HUES48 (cell line): ENCODE data around the gene ANO6.
A peak's percentile ranks its signal among the peaks of the same experiment; 100 is the strongest.

Source experiments
- H3K27ac ChIP-seq: one replicate; pipeline ENCODE4 v1.7.0; 2013; ENCODE audit warnings: low read depth, low read length, inconsistent platforms
- H3K27me3 ChIP-seq: 2 replicates; pipeline ENCODE4 v1.6.1; 2013; ENCODE audit warnings: mild to moderate bottlenecking, low read length; ENCODE audit not compliant: control insufficient read depth, insufficient read depth
- H3K36me3 ChIP-seq: 2 replicates; pipeline ENCODE4 v1.6.1; 2013; ENCODE audit warnings: low read length; ENCODE audit not compliant: control insufficient read depth, insufficient read depth
- H3K4me1 ChIP-seq: 2 replicates; pipeline ENCODE4 v1.6.1; 2013; ENCODE audit warnings: mild to moderate bottlenecking, low read length; ENCODE audit not compliant: control insufficient read depth, insufficient read depth
- H3K4me3 ChIP-seq: 2 replicates; pipeline ENCODE4 v1.5.1; 2013; ENCODE audit warnings: mild to moderate bottlenecking, low read depth, low read length
- H3K9ac ChIP-seq: 2 replicates; pipeline ENCODE4 v1.6.1; 2013; ENCODE audit warnings: mild to moderate bottlenecking, low read depth, low read length, moderate library complexity
- H3K9me3 ChIP-seq: 2 replicates; pipeline ENCODE4 v1.6.1; 2013; ENCODE audit warnings: low read length; ENCODE audit not compliant: control insufficient read depth, insufficient read depth

The ANO6 gene

GRCh38 chr12:45431126-45431525 lies 215.2 kb downstream of the ANO6 start:
- Histone ChIP-seq H3K4me3 (no peak overlapping the region), H3K9ac (no peak overlapping the region), H3K27me3 (0 out of 2 replicates have a peak, but pooled peaks cover 13% of the 10 kb centered on the region), H3K27ac (no peak overlapping the region), H3K36me3 (peaks cover 14% of the 10 kb centered on the region; the same call in 1 of the 2 replicates), H3K9me3 (no peaks in the 10 kb centered on the region), H3K4me1 (peaks cover 31% of the 10 kb centered on the region)

GRCh38 chr12:45432710-45433109 lies 216.8 kb downstream of the ANO6 start:
- peaks cover 31% of the 10 kb centered on the region for H3K4me1 ChIP-seq
- no peak overlapping the region for H3K9ac ChIP-seq
- H3K27me3 ChIP-seq = peaks cover 18% of the 10 kb centered on the region
- peaks cover 7% of the 10 kb centered on the region; the same call in 1 of the 2 replicates for H3K36me3 ChIP-seq
- no peak overlapping the region for H3K4me3 ChIP-seq
- H3K9me3 ChIP-seq = no peaks in the 10 kb centered on the region
- peak overlapping the region; percentile 93 for H3K27ac ChIP-seq

GRCh38 chr12:45433441-45433868 lies 217.6 kb downstream of the ANO6 start:
- Histone ChIP-seq H3K36me3 (peaks cover 7% of the 10 kb centered on the region; the same call in 1 of the 2 replicates), H3K4me3 (peak overlapping the region; percentile 12; the same call in 1 of the 2 replicates), H3K27ac (peak overlapping the region; percentile 93), H3K9me3 (no peaks in the 10 kb centered on the region), H3K27me3 (peaks cover 18% of the 10 kb centered on the region), H3K9ac (no peak overlapping the region), H3K4me1 (peaks cover 31% of the 10 kb centered on the region)

GRCh38 chr12:45434094-45434493 lies 218.2 kb downstream of the ANO6 start:
- Histone ChIP-seq H3K27me3 (peaks cover 18% of the 10 kb centered on the region), H3K9ac (no peak overlapping the region), H3K4me1 (peaks cover 31% of the 10 kb centered on the region), H3K27ac (peak overlapping the region; percentile 93), H3K9me3 (no peaks in the 10 kb centered on the region), H3K4me3 (no peak overlapping the region), H3K36me3 (peaks cover 6% of the 10 kb centered on the region; the same call in 1 of the 2 replicates)

GRCh38 chr12:45435945-45436710 lies 220.2 kb downstream of the ANO6 start:
- Histone ChIP-seq H3K36me3 (0 out of 2 replicates have a peak, but pooled peaks cover 3% of the 10 kb centered on the region), H3K9me3 (no peaks in the 10 kb centered on the region), H3K27ac (no peak overlapping the region), H3K27me3 (peaks cover 18% of the 10 kb centered on the region), H3K4me3 (no peak overlapping the region), H3K9ac (no peak overlapping the region), H3K4me1 (peaks cover 31% of the 10 kb centered on the region)

GRCh38 chr12:45439039-45439438 lies 223.1 kb downstream of the ANO6 start:
- no peak overlapping the region for H3K4me3 ChIP-seq
- no peak overlapping the region for H3K9ac ChIP-seq
- no peaks in the 10 kb centered on the region for H3K36me3 ChIP-seq
- H3K27me3 ChIP-seq = peaks cover 18% of the 10 kb centered on the region
- no peak overlapping the region for H3K27ac ChIP-seq
- peaks cover 13% of the 10 kb centered on the region for H3K4me1 ChIP-seq
- H3K9me3 ChIP-seq = peaks cover 6% of the 10 kb centered on the region

GRCh38 chr12:45446013-45446412 lies 230.1 kb downstream of the ANO6 start:
- Histone ChIP-seq H3K4me3 (no peak overlapping the region), H3K9ac (no peak overlapping the region), H3K9me3 (peaks cover 6% of the 10 kb centered on the region), H3K36me3 (no peaks in the 10 kb centered on the region), H3K4me1 (no peaks in the 10 kb centered on the region), H3K27ac (no peak overlapping the region), H3K27me3 (no peaks in the 10 kb centered on the region)

GRCh38 chr12:45458238-45458637 lies 242.3 kb downstream of the ANO6 start:
- H3K9ac ChIP-seq = no peak overlapping the region
- H3K27ac ChIP-seq = no peak overlapping the region
- no peaks in the 10 kb centered on the region for H3K4me1 ChIP-seq
- H3K9me3 ChIP-seq = no peaks in the 10 kb centered on the region
- no peaks in the 10 kb centered on the region for H3K27me3 ChIP-seq
- no peaks in the 10 kb centered on the region for H3K36me3 ChIP-seq
- no peak overlapping the region for H3K4me3 ChIP-seq

- no peaks in the 10 kb centered on the region for H3K4me1 ChIP-seq
- H3K9ac ChIP-seq = no peak overlapping the region
- H3K27ac ChIP-seq = no peak overlapping the region
- H3K9me3 ChIP-seq = no peaks in the 10 kb centered on the region
- H3K4me3 ChIP-seq = no peak overlapping the region
- H3K27me3 ChIP-seq = no peaks in the 10 kb centered on the region
- H3K36me3 ChIP-seq = no peaks in the 10 kb centered on the region
These were observed 243.2 kb downstream of the ANO6 start for GRCh38 chr12:45458854-45459807.

- Histone ChIP-seq H3K27ac (no peak overlapping the region), H3K9me3 (no peaks in the 10 kb centered on the region), H3K36me3 (no peaks in the 10 kb centered on the region), H3K4me1 (no peaks in the 10 kb centered on the region), H3K4me3 (no peak overlapping the region), H3K27me3 (no peaks in the 10 kb centered on the region), H3K9ac (no peak overlapping the region)
These were observed 246.6 kb downstream of the ANO6 start for GRCh38 chr12:45462506-45462905.
